GM18499 (cell line): ENCODE data around the gene NOSIP.

ENCODE experiments used
- ATAC-seq: cut with Tn5 transposase; IDR thresholded peaks from one replicate; pipeline ENCODE4 v1.9.1; 2021; ENCODE audit warnings: moderate number of reproducible peaks; ENCODE audit not compliant: insufficient read depth, unreplicated experiment

Gene NOSIP

DNA sequence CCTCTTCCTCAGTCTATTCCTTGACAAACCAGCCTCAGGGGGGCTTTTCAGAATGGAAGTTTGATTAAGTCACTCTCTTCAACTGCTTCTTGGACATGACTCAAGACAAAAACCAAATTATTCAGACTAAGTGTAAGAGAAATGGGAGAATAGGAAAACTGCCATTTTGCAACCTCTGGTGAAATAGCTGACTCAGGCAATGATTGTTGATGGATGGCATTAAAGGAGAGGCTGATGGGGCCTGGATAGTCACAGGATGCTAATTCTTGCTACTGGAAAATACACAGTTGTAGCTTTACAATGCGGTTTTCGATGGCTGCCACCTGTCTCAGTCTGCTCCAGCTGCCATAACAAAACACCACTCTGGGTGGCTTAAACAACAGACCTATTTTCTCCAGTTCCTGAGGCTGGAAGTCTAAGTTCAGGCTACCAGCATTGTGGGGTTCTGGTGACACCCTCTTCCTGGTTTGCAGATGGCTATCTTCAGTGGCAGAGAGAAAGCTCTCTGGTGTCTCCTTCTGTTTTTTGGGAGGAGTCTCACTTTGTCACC lies 6.1 kb downstream of the NOSIP start:
- ATAC-seq: no peak

DNA sequence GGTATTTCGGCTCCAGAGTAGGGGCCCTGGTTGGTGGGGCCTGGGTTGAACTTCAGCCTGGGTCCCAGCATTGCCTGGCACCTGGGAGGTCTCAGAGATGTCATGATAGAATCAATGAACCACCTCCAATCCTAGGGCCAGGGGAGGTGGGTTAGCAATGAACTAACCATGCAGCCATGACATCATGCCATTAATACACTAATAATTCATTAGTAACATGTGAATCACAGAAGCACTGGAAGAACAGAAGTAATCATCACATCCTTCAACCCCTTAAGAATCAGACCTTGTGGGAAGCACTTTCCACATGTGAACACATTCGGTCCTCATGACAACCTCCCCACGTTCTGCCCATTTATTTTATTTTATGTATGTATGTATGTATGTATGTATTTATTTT lies 6.9 kb downstream of the NOSIP start:
- no peak for ATAC-seq

DNA sequence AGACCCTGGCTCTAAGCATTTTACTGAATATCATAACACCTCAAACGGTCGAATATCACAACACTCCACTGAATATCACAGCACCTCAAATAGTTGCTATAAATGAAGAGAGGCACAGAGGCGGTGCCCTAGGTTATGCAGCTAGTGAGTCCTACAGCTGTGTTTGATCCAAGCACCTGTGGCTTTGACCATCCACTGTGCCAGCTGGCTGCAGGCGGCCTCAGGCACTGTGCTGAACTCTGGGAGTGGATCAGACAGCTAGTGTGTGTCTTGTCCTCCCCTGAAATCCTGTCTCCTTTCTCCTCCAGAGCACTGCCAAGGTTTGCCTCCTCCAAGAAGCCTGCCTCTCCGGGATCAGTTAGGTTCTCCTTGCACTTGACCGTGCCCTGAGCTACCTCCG lies 7.3 kb downstream of the NOSIP start:
- ATAC-seq: no peak

DNA sequence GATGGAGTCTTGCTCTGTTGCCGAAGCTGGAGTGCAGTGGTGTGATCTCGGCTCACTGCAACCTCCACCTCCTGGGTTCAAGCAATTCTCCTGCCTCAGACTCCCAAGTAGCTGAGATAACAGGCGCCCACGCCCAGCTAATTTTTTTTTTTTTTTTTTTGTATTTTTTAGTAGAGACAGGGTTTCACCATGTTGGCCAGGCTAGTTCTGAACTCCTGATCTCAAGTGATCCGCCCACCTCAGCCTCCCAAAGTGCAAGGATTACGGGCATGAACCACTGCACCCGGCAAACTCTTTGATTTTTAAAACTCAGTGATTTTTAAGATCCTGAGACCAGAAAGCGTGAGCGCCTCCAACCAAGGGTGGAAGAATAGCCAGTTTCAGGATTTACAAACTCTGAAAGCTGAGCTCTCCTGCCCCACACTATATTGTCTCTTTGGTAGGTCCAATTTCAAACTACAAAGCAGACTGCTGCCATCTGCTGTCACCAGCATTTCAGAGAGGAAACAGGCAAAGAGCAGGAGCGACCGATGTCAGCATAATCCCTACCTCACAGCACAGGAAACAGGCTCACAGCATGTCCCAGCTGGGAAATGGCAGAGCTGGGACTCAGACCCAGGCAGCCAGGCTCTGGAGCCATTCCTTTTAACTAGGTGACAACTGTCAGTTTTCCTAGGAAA lies 9.2 kb downstream of the NOSIP start:
- ATAC-seq: no peak

DNA sequence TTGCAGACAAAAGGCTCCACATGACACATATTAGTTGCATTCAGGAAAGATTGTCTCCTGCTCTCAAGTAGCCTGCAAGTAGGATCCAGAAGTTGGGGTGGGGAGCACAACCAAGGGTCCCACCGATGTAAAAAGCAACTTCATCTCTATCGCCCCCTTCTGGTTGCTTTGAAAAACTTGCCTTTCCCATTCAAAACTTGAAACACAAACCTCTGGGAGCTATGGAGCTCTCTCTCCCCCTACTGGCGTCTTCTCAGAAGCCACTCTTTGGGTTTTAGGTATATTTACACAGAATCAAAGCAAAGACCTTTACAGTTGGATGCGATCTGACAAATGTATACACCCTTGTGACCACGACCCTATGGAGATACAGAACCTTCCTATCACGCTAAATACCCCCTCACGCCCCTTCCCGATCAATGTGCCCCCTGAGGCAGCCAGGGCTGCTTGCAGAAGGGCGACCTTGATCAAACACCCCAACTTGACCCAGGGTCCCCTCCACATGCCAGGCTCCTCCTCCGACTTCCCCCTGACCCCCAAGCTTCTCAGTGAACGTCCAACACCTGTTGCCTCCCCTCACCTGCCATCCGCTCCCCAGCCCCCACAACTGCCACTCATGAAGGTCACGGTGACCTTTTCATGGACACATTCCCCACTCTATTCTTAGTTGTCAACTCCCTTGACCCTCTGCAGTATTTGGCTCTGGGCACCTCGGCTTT lies 10.1 kb downstream of the NOSIP start:
- no peak for ATAC-seq

DNA sequence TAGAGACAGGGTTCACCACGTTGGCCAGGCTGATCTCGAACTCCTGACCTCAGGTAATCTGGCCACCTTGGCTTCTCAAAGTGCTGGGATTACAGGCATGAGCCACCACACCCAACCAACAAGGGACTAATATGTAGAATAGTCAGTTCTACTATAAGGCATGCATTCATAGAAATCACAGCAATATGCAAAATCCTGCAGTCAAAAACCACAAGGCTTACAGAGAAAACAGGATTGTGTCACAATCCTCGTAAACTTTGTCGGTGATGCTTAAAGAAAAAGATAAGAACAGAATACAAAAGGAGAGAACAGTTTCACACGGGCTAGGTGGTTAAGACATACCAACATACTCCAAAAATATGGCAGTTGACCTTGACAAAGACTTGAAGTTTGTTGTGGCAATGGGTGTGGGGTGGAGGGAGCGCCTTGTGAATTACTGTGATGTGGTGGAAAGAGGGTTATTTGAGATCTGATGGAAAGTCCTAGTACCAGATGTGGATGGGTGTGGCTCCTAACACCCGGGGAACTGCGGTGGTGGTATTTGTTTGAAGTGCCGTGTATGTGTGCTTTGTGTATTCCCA lies 12.4 kb downstream of the NOSIP start:
- ATAC-seq: no peak

DNA sequence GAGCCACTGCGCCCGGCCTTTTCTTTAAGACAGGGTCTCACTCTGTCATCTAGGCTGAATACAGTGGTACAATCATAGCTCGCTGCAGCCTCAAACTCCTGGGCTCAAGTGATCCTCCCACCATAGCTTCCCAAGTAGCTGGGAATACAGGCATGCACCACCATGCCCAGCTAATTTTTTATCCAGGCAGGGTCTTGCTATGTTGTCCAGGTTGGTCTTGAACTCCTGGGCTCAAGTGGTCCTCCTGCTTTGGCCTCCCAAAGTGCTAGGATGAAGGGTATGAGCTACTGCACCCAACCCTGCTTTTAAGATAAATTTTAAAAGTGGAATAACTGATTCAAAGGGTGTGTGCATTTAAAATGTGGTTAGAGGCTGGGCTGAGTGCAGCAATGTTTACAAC lies 14.1 kb downstream of the NOSIP start:
- no peak for ATAC-seq

DNA sequence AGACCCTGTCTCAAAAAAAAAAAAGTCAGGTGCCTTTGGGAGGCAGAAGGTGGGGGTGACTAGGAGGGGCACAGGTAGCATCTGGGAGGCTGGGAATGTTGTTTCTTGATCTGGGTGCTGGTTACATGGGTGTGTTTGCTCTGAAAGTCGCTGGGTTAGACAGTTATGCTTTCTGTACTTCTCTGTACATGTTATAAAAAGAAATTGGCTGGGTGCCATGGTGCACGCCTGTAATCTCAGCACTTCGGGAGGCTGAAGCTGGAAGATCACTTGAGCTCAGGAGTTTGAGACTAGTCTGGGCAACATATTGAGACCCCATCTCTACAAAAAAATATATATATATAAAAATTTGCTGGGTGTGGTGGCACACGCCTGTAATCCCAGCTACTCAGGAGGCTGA lies 15.1 kb downstream of the NOSIP start:
- no peak for ATAC-seq

DNA sequence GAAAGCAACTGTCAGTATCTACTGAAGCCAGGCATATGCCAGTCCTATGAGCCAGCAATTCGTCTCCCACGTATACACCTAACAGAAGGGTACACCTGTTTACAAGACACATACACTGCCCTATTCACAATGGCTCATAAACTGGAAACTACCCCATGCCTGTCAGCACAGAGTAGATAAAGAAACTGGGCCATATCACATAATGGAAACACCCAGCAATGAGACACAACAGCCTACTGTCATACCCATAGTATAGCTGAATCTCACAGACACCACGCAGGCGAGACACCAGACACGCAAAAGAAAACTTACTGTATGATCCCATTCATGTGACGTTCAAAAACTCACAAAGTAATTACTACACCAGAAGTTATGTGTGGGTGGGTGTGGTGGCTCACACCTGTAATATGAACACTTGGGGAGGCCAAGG lies 15.7 kb downstream of the NOSIP start:
- ATAC-seq: no peak

DNA sequence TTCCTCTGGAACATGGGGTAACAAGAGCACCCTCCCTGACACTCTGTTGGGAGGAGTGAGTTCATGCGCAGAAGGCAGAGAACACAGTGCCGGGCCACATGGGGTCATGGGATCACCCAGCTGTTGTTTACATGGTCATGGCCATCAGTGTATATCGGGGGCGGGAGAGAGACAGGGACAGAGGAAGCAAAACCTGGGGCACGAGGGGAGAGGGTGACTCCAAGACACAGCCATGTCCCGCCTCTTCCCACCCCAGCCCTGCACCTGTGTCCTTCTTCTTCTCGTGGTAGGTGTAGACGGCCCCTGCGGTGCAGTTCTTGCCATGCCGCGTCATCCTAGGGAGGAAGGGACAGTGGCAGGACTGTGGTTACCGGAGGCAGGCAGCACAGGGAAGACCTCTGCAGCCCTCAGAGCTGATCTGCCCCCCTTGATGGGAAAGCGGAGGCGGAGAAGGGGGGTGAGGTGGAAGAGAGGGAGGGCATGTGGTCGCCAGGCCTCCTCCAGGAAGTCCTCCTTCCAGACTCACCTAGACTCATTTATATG lies 19.9 kb downstream of the NOSIP start:
- no peak for ATAC-seq

DNA sequence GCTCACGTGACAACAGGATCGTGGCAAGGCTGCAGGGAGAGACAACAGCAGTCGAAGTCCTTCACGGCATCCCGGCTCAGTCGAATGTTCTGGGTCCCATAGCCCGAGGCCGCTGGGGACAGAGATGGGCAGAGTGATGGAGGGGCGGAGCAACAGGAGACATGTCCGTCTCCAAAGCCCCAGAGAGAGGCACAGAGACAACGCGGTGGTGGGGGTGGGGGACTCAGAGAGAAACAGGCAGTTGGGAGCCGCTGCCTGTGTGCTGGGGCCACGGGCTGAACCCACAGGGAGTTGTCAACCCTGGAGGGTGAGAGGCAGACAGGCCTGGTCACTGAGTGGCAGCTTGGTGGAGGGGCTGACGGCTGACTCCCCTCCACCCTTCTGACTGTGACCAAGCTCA lies 20.4 kb downstream of the NOSIP start:
- ATAC-seq: no peak

DNA sequence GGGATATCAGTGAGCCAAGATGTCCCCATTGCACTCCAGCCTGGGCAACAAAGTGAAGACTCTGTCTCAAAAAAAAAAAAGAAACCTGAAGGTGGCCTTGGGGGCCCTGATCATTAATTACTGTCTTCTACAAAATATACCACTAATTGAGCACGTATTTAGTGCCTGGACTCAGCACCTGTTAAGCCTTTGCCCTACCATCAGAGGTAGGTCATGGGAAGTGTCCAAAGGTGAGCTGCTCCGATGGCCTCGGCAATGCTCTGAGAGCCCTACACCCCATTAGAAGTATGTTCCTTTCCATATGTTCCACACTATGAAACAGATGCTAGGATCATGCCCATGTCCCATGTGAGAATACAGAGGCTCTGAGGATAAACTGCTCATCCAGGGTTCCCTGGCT lies 20.9 kb downstream of the NOSIP start:
- no peak for ATAC-seq

DNA sequence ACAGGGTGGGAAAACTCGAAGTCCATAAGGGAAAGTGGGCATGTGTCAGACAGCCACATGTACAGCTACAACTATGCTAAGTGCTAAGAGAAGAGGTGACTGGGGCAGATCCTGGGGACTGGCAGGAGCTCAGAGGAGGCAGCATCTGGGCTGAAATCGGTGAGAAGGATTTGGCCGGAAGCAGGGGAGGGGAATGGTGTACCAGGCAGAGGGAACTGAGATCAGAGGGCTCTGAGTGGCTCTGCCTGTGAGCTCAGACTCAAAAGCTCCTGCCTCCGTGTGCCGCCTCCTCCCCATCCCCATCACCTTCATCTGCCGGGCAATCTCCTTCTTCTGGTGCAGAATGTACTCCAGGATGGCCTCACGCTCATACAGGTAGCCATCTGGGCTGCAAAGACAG lies 21.8 kb downstream of the NOSIP start:
- ATAC-seq: no peak

DNA sequence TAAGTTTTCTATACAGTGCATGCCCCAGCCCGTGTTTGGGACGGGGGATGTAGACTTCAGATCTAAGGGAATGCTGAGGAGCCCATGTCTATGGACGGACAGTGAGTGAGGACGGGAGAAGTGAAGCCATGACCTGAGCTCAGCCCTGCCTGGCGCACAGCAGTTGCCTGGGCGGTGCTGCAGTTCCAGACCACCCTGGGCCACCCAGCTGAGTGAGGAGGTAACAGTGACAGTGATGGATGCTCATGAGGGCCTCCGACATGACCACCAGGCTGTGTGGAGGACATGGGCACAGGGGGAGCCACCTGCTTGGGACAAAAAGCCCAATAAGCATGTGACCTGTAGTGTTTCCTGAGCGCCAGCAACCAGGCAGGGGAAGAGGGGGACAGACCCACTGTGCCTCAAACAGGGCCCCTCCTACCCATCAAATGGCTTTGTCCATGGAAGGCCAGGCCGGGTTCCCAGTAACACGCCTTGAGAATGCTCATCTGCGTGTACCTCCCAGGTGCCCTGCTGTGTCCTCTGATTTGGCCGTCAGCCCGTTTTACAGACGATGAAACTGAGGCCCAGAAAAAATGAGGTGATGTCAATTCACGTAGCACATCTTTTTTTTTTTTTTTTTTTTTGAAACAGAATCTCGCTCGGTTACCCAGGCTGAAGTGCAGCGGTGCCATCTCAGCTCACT lies 22.6 kb downstream of the NOSIP start:
- ATAC-seq: no peak

DNA sequence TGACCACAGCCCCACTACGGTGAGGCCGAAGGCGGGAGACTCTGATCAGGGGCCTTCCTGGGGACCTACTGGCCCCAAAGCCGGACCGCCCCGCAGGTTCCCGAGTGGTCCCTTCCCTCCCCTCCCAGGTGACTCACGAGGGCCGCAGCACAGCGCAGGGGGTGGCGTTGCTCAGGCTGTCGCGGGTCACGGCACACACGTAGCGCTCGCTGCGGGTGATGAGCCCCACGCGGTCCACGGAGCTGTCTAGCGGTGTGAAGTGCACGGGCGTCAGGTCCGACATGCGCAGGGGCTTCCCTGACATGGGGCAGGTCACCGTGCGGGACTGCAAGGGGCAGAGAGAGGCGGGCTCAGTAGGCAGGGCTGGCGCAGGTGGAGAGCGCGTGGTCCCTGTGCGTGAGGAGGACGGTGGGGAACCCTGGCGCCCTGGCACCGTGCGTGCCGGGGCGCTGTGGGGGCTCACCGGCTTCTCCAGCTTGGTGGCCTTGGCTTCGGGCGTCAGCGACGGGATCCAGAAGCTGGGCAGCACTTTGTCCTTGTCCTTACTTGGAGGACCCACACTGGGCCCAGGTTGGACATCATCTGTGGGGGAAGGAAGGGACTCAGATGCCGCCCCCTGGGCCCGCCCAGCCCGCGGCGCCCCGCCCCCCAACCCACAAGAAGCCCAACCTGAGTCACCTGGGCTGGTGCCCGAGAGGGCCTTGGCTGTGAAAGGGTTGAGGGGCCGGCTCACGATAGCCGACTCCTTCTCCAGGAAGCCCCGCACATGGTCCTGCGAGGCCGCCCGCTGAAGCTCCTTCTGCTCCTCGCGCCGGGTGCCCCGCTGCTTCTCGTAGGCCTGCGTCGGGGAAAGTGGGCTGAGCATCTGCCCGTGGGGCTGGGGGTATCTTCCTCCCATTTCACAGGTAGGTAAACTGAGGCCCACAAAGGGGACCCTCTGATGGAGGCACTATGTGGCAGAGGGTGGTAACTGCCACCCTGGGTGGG lies 23.7 kb downstream of the NOSIP start:
- no peak for ATAC-seq

DNA sequence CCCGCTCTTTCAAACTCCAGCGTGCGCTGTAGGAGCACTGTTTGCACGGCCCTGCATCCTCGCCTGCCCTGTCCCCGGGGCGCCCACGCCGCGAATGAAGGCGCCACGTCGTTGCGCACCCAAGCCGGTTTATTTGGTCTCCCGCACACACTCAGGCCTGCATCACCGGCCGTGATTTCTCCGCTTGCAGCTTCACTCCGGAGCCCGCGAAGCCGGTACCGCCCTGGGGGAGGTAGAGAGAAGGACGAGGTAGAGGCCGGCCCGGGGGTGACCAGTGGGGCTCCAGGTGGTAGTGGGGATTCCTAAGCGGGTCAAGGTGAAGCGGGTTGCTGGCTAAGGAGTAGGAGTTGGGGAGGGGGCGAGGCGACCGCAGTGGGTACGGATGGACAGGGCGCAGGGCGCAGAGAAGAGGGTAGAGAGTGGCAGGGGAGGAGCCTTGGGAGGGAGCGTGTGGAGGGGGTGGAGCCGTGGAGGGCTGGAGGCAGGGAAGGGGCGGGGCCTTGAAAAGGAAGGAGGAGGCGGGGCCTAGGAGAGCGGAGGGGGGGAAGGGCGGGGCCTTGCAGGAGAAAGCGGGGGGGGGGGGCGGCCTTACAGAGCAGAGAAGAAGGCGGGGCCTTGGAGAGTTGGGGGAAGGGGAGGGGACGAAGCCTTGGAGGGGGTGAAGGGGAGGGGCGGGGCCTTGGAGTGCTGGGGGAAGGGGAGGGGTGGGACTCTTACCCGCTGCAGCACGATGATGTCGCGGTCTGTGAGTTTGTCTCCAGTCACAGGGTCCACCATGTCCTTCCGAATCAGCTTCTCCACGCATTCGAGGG lies 24.6 kb downstream of the NOSIP start:
- no peak for ATAC-seq

DNA sequence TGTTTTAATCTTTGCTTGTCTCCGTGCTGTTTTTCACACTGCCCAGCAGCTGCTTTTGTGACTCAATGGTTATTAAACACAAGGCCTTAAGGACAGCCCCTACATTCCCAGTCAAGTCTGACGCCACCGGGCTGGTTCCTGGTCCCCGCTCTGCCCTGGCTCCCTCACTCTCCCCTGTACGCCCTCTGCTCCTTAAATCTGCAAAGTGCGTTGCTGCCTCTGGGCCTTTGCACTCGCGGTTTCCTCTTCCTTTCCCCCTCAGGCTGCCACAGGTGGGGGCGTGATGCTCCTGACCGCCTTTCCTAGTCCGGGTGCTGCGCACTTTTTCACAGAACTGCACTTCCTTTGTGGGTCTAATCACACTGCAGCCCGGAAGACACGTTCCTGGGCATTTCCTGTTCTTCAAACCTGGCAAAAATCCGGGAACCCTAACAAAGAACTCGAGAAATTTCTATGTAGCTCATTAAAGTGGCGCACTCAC lies 25.6 kb downstream of the NOSIP start:
- no peak for ATAC-seq

DNA sequence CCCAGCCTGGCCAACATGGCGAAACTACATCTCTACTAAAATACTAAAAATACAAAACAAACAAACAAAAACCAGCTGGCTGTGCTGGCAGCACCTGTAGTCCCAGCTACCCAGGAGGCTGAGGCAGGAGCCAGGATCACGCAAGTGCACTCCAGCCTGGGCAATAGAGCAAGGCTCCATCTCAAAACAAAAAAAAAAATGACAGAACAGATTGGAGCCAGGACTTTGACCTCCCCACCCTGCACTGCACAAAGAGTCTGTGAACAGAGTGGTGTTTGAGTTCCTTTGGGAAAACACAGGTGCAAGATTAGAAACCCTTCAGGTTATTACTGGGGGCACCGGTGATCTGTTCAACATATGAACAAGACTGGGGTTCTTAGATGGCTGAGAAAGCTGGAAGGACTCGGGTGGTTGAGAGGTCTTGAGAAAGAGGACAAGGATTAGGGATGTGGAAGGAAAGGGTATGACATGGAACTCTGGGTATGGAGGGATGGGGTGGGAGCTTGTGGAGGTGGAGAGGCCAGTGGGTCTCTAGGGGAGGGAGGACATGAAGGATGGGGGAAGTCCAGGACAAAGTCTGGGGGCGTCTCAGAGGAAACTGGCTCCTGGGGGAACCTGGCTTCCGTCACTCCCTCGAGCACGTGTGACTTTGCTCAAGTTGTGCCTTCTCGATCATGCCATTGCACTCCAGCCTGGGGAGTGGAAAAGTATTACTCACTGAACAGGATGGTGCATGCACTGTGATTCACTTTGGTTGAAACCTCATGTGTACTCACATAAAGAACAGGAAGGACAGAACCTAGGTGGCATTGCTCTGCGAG lies 26.7 kb downstream of the NOSIP start:
- ATAC-seq: no peak
